HG03097 (cell line): ENCODE results near the gene VANGL2.

Experiments
- ATAC-seq: cut with Tn5 transposase; IDR thresholded peaks from one replicate; pipeline ENCODE4 v1.9.1; 2021; ENCODE audit not compliant: unreplicated experiment, low FRiP score

The VANGL2 gene

GRCh38 chr1:160454371-160455152 lies 54.2 kb downstream of the VANGL2 start:
- ATAC-seq = no peak

- ATAC-seq = no peak
Observed at GRCh38 chr1:160455153-160455517, 54.8 kb downstream of the VANGL2 start.

GRCh38 chr1:160459056-160459455 lies 58.7 kb downstream of the VANGL2 start:
- no peak for ATAC-seq

- ATAC-seq = no peak
Observed at GRCh38 chr1:160459687-160460086, 59.3 kb downstream of the VANGL2 start.

- no peak for ATAC-seq
Observed at GRCh38 chr1:160460214-160460642, 59.9 kb downstream of the VANGL2 start.

GRCh38 chr1:160460683-160461287 lies 60.4 kb downstream of the VANGL2 start:
- no peak for ATAC-seq

- ATAC-seq = no peak
Observed at GRCh38 chr1:160465123-160465522, 64.8 kb downstream of the VANGL2 start.

- ATAC-seq = no peak
Observed at GRCh38 chr1:160466961-160467360, 66.6 kb downstream of the VANGL2 start.

- ATAC-seq = no peak
Observed at GRCh38 chr1:160467576-160467975, 67.2 kb downstream of the VANGL2 start.

- ATAC-seq = no peak
Observed at GRCh38 chr1:160471253-160471652, 70.9 kb downstream of the VANGL2 start.

GRCh38 chr1:160472112-160472511 lies 71.7 kb downstream of the VANGL2 start:
- no peak for ATAC-seq

GRCh38 chr1:160474392-160475242 lies 74.3 kb downstream of the VANGL2 start:
- ATAC-seq = no peak
